K562 (cell line): ENCODE measurements around the gene TMOD2. TPM values are rescaled to one million over a fixed set of nuclear protein-coding genes. Genes with fewer than 3 reads are reported as not detected.

Experiments used
- ATAC-seq: fragments of 200-7000 bp; cut with Tn5 transposase; 3 replicates; pipeline ENCODE4 v1.9.1; 2020; ENCODE audit warnings: moderate library complexity
- BruUV-seq: library from RNA; stranded (reverse); fragments of 400-500 nt; replicated peaks from 2 replicates; lab custom pipeline; 2021; lab: Mats Ljungman, UMichigan
- CTCF ChIA-PET: fragments of 300-600 bp; formaldehyde crosslinking; extraction: SDS; loops from one replicate; lab custom pipeline; 2021; ENCODE audit warnings: low intra/inter-chr PET ratio; lab: Yijun Ruan, JAX
- POLR2A ChIA-PET: fragments of 300-600, 350-650 bp; sonication (Branson Sonifier 250); formaldehyde crosslinking; extraction: SDS; loops from one replicate; lab custom pipeline; 2021; ENCODE audit warnings: antibody characterized with exemption, inconsistent platforms; lab: Yijun Ruan, JAX
- DNase-seq, 4 experiments: peaks; one replicate each; pipeline versions ENCODE4 v3.0.0 to v3.0.0-alpha.2; 2011 to 2018; ENCODE audit warnings: low spot score in 3 of 4, mixed read lengths in 3 of 4; ENCODE audit errors: extremely low read depth in 1 of 4
- FAIRE-seq: peaks from 2 replicates; lab custom pipeline; 2011; peaks lifted over from hg19 to GRCh38; lab: Jason Lieb, UNC
- H2AFZ ChIP-seq: 2 replicates; pipeline ENCODE4 v1.6.0; 2011; ENCODE audit warnings: low read depth, low read length, control low read depth, inconsistent platforms
- H3K27ac ChIP-seq: fragments of 200-600 bp; 3 replicates; pipeline ENCODE4 v1.8.0; 2011; ENCODE audit warnings: low read depth, mild to moderate bottlenecking, control low read depth, inconsistent platforms, low read length, moderate library complexity, mixed read lengths; ENCODE audit errors: extremely low read depth
- H3K27me3 ChIP-seq, 2 experiments: fragments of 300-600 bp in 1 of 2; 2 replicates in 1 of 2; 3 replicates in 1 of 2; pipeline versions ENCODE4 v1.6.0 to v1.8.0; 2011; ENCODE audit warnings: inconsistent platforms in 2 of 2, low read length in 2 of 2, mild to moderate bottlenecking in 1 of 2, mixed read lengths in 1 of 2, moderate library complexity in 1 of 2; ENCODE audit not compliant: control insufficient read depth in 2 of 2, insufficient read depth in 2 of 2
- H3K36me3 ChIP-seq: fragments of 300-600 bp; 3 replicates; pipeline ENCODE4 v1.8.0; 2011; ENCODE audit warnings: mild to moderate bottlenecking, low read length, inconsistent platforms; ENCODE audit not compliant: control insufficient read depth, insufficient read depth
- H3K4me1 ChIP-seq, 2 experiments: fragments of 200-600 bp in 1 of 2; replicated peaks in 1 of 2; 2 replicates in 1 of 2; 3 replicates in 1 of 2; pipeline versions ENCODE4 v1.5.1 to v1.8.0; 2011; ENCODE audit warnings: inconsistent platforms in 2 of 2, low read length in 2 of 2, mild to moderate bottlenecking in 1 of 2, mixed read lengths in 1 of 2, moderate library complexity in 1 of 2; ENCODE audit not compliant: control insufficient read depth in 2 of 2, insufficient read depth in 2 of 2
- H3K4me2 ChIP-seq: 2 replicates; pipeline ENCODE4 v1.6.1; 2011; ENCODE audit warnings: low read length, control low read depth, inconsistent platforms, mixed read lengths; ENCODE audit not compliant: insufficient read depth
- H3K4me3 ChIP-seq: fragments of 200-600 bp; sonication (generic), shearing (Covaris generic); 2 replicates; pipeline ENCODE4 v1.5.1; 2016; ENCODE audit warnings: control low read depth, inconsistent platforms
- H3K79me2 ChIP-seq: fragments of 200-600 bp; 3 replicates; pipeline ENCODE4 v1.8.0; 2011; ENCODE audit warnings: low read length, inconsistent platforms; ENCODE audit not compliant: control insufficient read depth, insufficient read depth
- H3K9ac ChIP-seq, 2 experiments: 2 replicates each; pipeline versions ENCODE4 v1.6.0 to v1.6.1; 2011; ENCODE audit warnings: low read depth in 2 of 2, low read length in 2 of 2, control low read depth in 1 of 2, inconsistent platforms in 1 of 2, mild to moderate bottlenecking in 1 of 2, mixed read lengths in 1 of 2; ENCODE audit not compliant: insufficient read depth in 1 of 2
- H3K9me1 ChIP-seq: one replicate; pipeline ENCODE4 v1.6.0; 2011; ENCODE audit warnings: inconsistent platforms, mild to moderate bottlenecking, low read length, moderate library complexity; ENCODE audit not compliant: control insufficient read depth, insufficient read depth
- H3K9me3 ChIP-seq: replicated peaks from 2 replicates; pipeline ENCODE4 v1.5.1; 2011; ENCODE audit warnings: low read depth, low read length, inconsistent platforms; ENCODE audit not compliant: control insufficient read depth, insufficient read depth
- H4K20me1 ChIP-seq: replicated peaks from 2 replicates; pipeline ENCODE4 v1.6.1; 2011; ENCODE audit warnings: low read length, inconsistent platforms, mixed read lengths; ENCODE audit not compliant: control insufficient read depth, insufficient read depth
- CSDE1 ChIP-seq, 2 experiments: fragments of 450-650 bp; IDR thresholded peaks; 2 replicates each; pipeline ENCODE4 v1.6.1; 2016; ENCODE audit warnings: mild to moderate bottlenecking in 1 of 2
- MCM2 ChIP-seq: fragments of 450-650 bp; IDR thresholded peaks from 2 replicates; pipeline ENCODE4 v1.6.1; 2017; ENCODE audit warnings: low read depth, mild to moderate bottlenecking
- MCM3 ChIP-seq: fragments of 450-650 bp; IDR thresholded peaks from 2 replicates; pipeline ENCODE4 v1.6.1; 2016
- ZNF655 ChIP-seq: fragments of 250-450 bp; sonication (Bioruptor Pico); IDR thresholded peaks from 2 replicates; pipeline ENCODE4 v1.5.0; 2021
- WGBS: fragments of 100-300 bp; shearing (Covaris generic); methylation state at CpG from one replicate; pipeline ENCODE4 v1.1.6; 2016; ENCODE audit warnings: low coverage, mixed read lengths; ENCODE audit not compliant: insufficient coverage; ENCODE audit errors: missing lambda C conversion rate; 5-methylcytosine and 5-hydroxymethylcytosine counted together
- in situ Hi-C: fragments of 300-500 bp; cut with MboI; formaldehyde crosslinking; loops from 4 replicates; pipeline ENCODE4 v1.15.0; 2018; ENCODE audit warnings: inconsistent platforms, mixed read lengths
- intact Hi-C: fragments of 100-400 bp; cut with micrococcal nuclease; formaldehyde crosslinking; loops from 2 replicates; pipeline ENCODE4 v1.14.2; 2022
- polyA plus RNA-seq, 8 experiments: library from polyadenylated mRNA; depleted of rRNA in 4 of 8; stranded (reverse) in 5 of 8; unstranded in 3 of 8; fragments of >200 nt; fragmentation: Nextera tagmentation in 2 of 8; fragmentation: Illumina TruSeq in 1 of 8; extraction: Ambion mirVana in 2 of 8; extraction: Trizol in 1 of 8; gene quantifications; 2 replicates each; pipeline versions ENCODE4 v1.2.1 to v1.2.3, GENCODE V29; 2011 to 2014; ENCODE audit warnings: inconsistent platforms in 1 of 8, missing spikeins in 1 of 8
- total RNA-seq, 7 experiments: library from RNA; depleted of rRNA in 6 of 7; stranded (reverse); fragments of >200 nt in 6 of 7; fragmentation: Illumina TruSeq in 2 of 7; extraction: Trizol in 2 of 7; gene quantifications; 2 replicates each; pipeline versions ENCODE4 v1.2.1 to v1.2.3, GENCODE V29; 2011 to 2021; ENCODE audit warnings: low replicate concordance in 1 of 7

The TMOD2 gene
- total and polyA plus RNA-seq, 9 of the 15 experiments (the other 6 are each of a cell fraction or from before 2014, with no cell fraction given) = 0.49 to 3.8 (median 3.0) TPM

- CTCF ChIA-PET = interaction anchor here (0.7 kb wide), 1 partner anchor 265 kb away, joined by 3 read pairs; no protein-coding TSS in a partner anchor
Observed at GRCh38 chr15:51771773-51772172, 20.4 kb downstream of the TMOD2 start.

More at GRCh38 chr15:51771773-51772172, 20.4 kb downstream of the TMOD2 start:
- Histone ChIP-seq H3K9me3 (no peaks in the 10 kb centered on the region), H3K4me2 (no peak overlapping the region), H3K4me3 (no peak overlapping the region), H3K79me2 (no peaks in the 10 kb centered on the region), H3K9ac (no peak overlapping the region), H3K36me3 (peaks cover 13% of the 10 kb centered on the region; the same call in 2 of the 3 replicates), H4K20me1 (no peaks in the 10 kb centered on the region), H2AFZ (no peak overlapping the region), H3K27me3 (no peaks in the 10 kb centered on the region), H3K4me1 (peaks cover 0 to 10% of the 10 kb centered on the region in 2 experiments; a peak in 2 of 5 replicates), H3K27ac (no peak overlapping the region), H3K9me1 (no peaks in the 10 kb centered on the region)
- FAIRE-seq (no peak), DNase-seq (no peak), ATAC-seq (no peak)
- intact Hi-C loops (loop anchor here (10.0 kb wide), 1 partner anchor 237 kb away; no protein-coding TSS in a partner anchor), in situ Hi-C loops (loop anchor here (5.0 kb wide), 1 partner anchor 124 kb away; no protein-coding TSS in a partner anchor)
- 8% methylated on average over 1 of the region's 1 CpG for WGBS
- POLR2A ChIA-PET = interaction anchor here (0.8 to 1.2 kb wide), 2 partner anchors 8 to 19 kb away, joined by 3 read pairs; no protein-coding TSS in a partner anchor
- no TSS peak for BruUV-seq
- TF ChIP-seq ZNF655 (CRISPR knock-in tag) (no peak), CSDE1 (IDR thresholded peaks at IDR 0.05) (no peak), MCM2 (no peak), MCM3 (no peak)
